Activated naive CD4-positive, alpha-beta T cell treated with anti-CD3 and anti-CD28 coated beads for 36 hours (primary cell): Measurements from ENCODE around the gene B4GALNT2. TPM values are rescaled to one million over a fixed set of nuclear protein-coding genes. Genes with fewer than 3 reads are reported as not detected.

ENCODE experiments used
- total RNA-seq, 2 experiments: library from RNA; stranded (reverse); gene quantifications; one replicate each; pipeline ENCODE4 v1.2.3, GENCODE V29; 2021

Gene B4GALNT2
- total RNA-seq, 2 experiments from 2014 or later: 0.02 TPM; not detected in 1

Other genes starting within 250 kb of the B4GALNT2 start
- 100 to 1,000 TPM; 144 to 149 TPM for gene ATP5MC1, start 240.0 kb upstream of the B4GALNT2 start, total RNA-seq
- 10 to 100 TPM; 76.1 to 76.9 TPM for gene UBE2Z, start 224.4 kb upstream of the B4GALNT2 start, total RNA-seq
- 10 to 100 TPM; 90.3 to 96.3 TPM for gene SNF8, start 187.9 kb upstream of the B4GALNT2 start, total RNA-seq
- gene GIP, start 164.2 kb upstream of the B4GALNT2 start, total RNA-seq: not detected
- gene IGF2BP1, start 135.4 kb upstream of the B4GALNT2 start, total RNA-seq: under 1 TPM; 0.57 to 0.60 TPM
- 10 to 100 TPM; 40.3 to 41.3 TPM for gene GNGT2, start 77.8 kb downstream of the B4GALNT2 start, total RNA-seq
- gene ABI3, start 77.9 kb downstream of the B4GALNT2 start, total RNA-seq: 10 to 100 TPM; 18.7 to 18.9 TPM
- not detected for gene PHOSPHO1, start 98.0 kb downstream of the B4GALNT2 start, total RNA-seq
- gene ZNF652, start 229.5 kb downstream of the B4GALNT2 start, total RNA-seq: 1 to 10 TPM; 5.5 to 5.8 TPM